Astrocyte (in vitro differentiated cells and primary cell): ENCODE results near the gene ERG28. TPM values are rescaled to one million over a fixed set of nuclear protein-coding genes. Genes with fewer than 3 reads are reported as not detected.

Source experiments
- DNase-seq: peaks from one replicate; pipeline ENCODE4 v3.0.0-alpha.2; 2010; ENCODE audit warnings: low read depth
- FAIRE-seq: peaks from 2 replicates; lab custom pipeline; 2011; peaks lifted over from hg19 to GRCh38; lab: Jason Lieb, UNC
- H2AFZ ChIP-seq: 2 replicates; pipeline ENCODE4 v1.6.0; 2012; ENCODE audit warnings: low read depth, low read length, inconsistent platforms
- H3K27ac ChIP-seq: 2 replicates; pipeline ENCODE4 v1.5.1; 2011; ENCODE audit warnings: low read depth, low read length, inconsistent platforms
- H3K27me3 ChIP-seq: 2 replicates; pipeline ENCODE4 v1.6.0; 2011; ENCODE audit warnings: low read length, inconsistent platforms; ENCODE audit not compliant: insufficient read depth
- H3K36me3 ChIP-seq: 2 replicates; pipeline ENCODE4 v1.5.1; 2011; ENCODE audit warnings: low read length, inconsistent platforms; ENCODE audit not compliant: insufficient read depth
- H3K4me1 ChIP-seq: 2 replicates; pipeline ENCODE4 v1.5.1; 2011; ENCODE audit warnings: low read length, inconsistent platforms; ENCODE audit not compliant: insufficient read depth
- H3K4me2 ChIP-seq: 2 replicates; pipeline ENCODE4 v1.6.0; 2012; ENCODE audit warnings: low read length, inconsistent platforms
- H3K4me3 ChIP-seq: 2 replicates; pipeline ENCODE4 v1.5.1; 2011; ENCODE audit warnings: low read depth, mild to moderate bottlenecking, low read length, inconsistent platforms; ENCODE audit not compliant: insufficient read depth
- H3K79me2 ChIP-seq: 2 replicates; pipeline ENCODE4 v1.6.0; 2012; ENCODE audit warnings: mild to moderate bottlenecking, low read length, inconsistent platforms; ENCODE audit not compliant: insufficient read depth
- H3K9ac ChIP-seq: 2 replicates; pipeline ENCODE4 v1.6.0; 2012; ENCODE audit warnings: mild to moderate bottlenecking, low read length, inconsistent platforms
- H3K9me3 ChIP-seq: 2 replicates; pipeline ENCODE4 v1.5.1; 2012; ENCODE audit warnings: low read depth, mild to moderate bottlenecking, low read length, inconsistent platforms; ENCODE audit not compliant: insufficient read depth
- H4K20me1 ChIP-seq: 2 replicates; pipeline ENCODE4 v1.6.0; 2012; ENCODE audit warnings: low read length, inconsistent platforms; ENCODE audit not compliant: insufficient read depth
- H3K27ac Mint-ChIP-seq: one replicate; pipeline ENCODE4 v1.8.0; 2021; ENCODE audit warnings: mild to moderate bottlenecking, mixed read lengths; ENCODE audit not compliant: unreplicated experiment
- H3K27me3 Mint-ChIP-seq: one replicate; pipeline ENCODE4 v1.8.0; 2021; ENCODE audit warnings: low read depth, mixed read lengths; ENCODE audit not compliant: unreplicated experiment
- H3K36me3 Mint-ChIP-seq: one replicate; pipeline ENCODE4 v1.8.0; 2021; ENCODE audit warnings: low read depth, mixed read lengths; ENCODE audit not compliant: unreplicated experiment
- H3K4me1 Mint-ChIP-seq: one replicate; pipeline ENCODE4 v1.8.0; 2021; ENCODE audit warnings: low read depth, mixed read lengths; ENCODE audit not compliant: unreplicated experiment
- H3K4me3 Mint-ChIP-seq: one replicate; pipeline ENCODE4 v1.8.0; 2021; ENCODE audit warnings: mild to moderate bottlenecking, moderate library complexity, mixed read lengths; ENCODE audit not compliant: unreplicated experiment
- H3K9me3 Mint-ChIP-seq: one replicate; pipeline ENCODE4 v1.8.0; 2021; ENCODE audit warnings: mild to moderate bottlenecking, mixed read lengths; ENCODE audit not compliant: unreplicated experiment
- EZH2 ChIP-seq: IDR thresholded peaks from 2 replicates; pipeline ENCODE4 v1.6.1; 2012; ENCODE audit warnings: mild to moderate bottlenecking, low read length, inconsistent platforms; ENCODE audit not compliant: insufficient read depth
- total RNA-seq: library from RNA; stranded (reverse); gene quantifications from 2 replicates; pipeline ENCODE4 v1.2.1, GENCODE V29; 2021
- TF ChIP-seq, protein P1 (sequence below): IDR thresholded peaks from 2 replicates; pipeline ENCODE4 v1.5.1; 2011; ENCODE audit warnings: low read depth, mild to moderate bottlenecking, inconsistent platforms, low read length, moderate library complexity; ENCODE audit not compliant: insufficient read depth

The ERG28 gene
- total RNA-seq, 1 donor from 2014 or later = 23.1 TPM

GRCh38 chr14:75640876-75641275 lies 19.8 kb downstream of the ERG28 start:
- H3K4me3 ChIP-seq = no peak overlapping the region
- H3K79me2 ChIP-seq = no peaks in the 10 kb centered on the region
- H3K27ac ChIP-seq = no peak overlapping the region
- H3K4me3 Mint-ChIP-seq = no peak overlapping the region
- no peak for FAIRE-seq
- H3K36me3 Mint-ChIP-seq = peaks cover 14% of the 10 kb centered on the region
- H2AFZ ChIP-seq = no peak overlapping the region
- no peak overlapping the region for H3K4me2 ChIP-seq
- peaks cover 7% of the 10 kb centered on the region for H3K4me1 ChIP-seq
- no peaks in the 10 kb centered on the region for H3K27me3 ChIP-seq
- peaks cover 19% of the 10 kb centered on the region for H3K4me1 Mint-ChIP-seq
- no peaks in the 10 kb centered on the region for H4K20me1 ChIP-seq
- H3K9ac ChIP-seq = no peak overlapping the region
- DNase-seq = no peak
- H3K27me3 Mint-ChIP-seq = no peaks in the 10 kb centered on the region
- TF ChIP-seq EZH2 = no peak
- TF ChIP-seq, protein P1, sequence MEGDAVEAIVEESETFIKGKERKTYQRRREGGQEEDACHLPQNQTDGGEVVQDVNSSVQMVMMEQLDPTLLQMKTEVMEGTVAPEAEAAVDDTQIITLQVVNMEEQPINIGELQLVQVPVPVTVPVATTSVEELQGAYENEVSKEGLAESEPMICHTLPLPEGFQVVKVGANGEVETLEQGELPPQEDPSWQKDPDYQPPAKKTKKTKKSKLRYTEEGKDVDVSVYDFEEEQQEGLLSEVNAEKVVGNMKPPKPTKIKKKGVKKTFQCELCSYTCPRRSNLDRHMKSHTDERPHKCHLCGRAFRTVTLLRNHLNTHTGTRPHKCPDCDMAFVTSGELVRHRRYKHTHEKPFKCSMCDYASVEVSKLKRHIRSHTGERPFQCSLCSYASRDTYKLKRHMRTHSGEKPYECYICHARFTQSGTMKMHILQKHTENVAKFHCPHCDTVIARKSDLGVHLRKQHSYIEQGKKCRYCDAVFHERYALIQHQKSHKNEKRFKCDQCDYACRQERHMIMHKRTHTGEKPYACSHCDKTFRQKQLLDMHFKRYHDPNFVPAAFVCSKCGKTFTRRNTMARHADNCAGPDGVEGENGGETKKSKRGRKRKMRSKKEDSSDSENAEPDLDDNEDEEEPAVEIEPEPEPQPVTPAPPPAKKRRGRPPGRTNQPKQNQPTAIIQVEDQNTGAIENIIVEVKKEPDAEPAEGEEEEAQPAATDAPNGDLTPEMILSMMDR = no peak
- H3K9me3 ChIP-seq = no peaks in the 10 kb centered on the region
- H3K9me3 Mint-ChIP-seq = no peaks in the 10 kb centered on the region
- no peaks in the 10 kb centered on the region for H3K36me3 ChIP-seq
- no peak overlapping the region for H3K27ac Mint-ChIP-seq

DNA sequence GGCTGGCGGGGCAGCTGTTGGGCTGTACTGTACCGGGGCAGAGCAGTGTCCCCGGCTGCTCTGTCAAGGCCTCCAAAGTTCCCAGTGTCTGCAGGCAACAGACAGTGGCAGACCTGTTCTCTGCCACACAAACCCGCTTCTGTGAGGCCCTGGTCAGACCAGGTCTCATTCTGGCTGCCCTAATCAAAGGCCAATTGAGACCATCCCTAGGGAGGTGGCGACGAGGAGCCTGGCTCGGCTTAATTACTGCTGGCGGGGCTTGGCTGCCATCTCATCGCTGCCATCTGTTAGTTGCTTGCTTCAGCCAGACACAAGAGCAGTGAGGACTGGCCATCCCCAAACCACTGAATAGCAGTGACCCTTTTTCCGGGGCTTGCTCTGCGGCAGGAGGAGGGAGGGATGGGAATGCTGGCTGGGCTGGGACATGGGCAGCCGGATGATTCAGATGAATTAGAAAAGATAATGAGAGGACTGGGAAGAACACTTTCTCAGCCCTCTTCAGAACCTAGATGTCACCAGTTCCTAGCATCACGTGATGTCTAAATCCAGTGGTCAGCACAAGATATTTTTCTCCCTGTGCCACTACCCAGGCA lies 24.5 kb downstream of the ERG28 start:
- Histone ChIP-seq H3K27ac (no peak overlapping the region), H3K9ac (no peak overlapping the region)
- FAIRE-seq = no peak

GRCh38 chr14:75634848-75635247 lies 25.8 kb downstream of the ERG28 start:
- FAIRE-seq (no peak), DNase-seq (no peak)
- no peaks in the 10 kb centered on the region for H3K36me3 ChIP-seq
- no peak overlapping the region for H3K4me2 ChIP-seq
- H3K79me2 ChIP-seq = no peaks in the 10 kb centered on the region
- H3K27ac ChIP-seq = no peak overlapping the region
- no peak overlapping the region for H3K9ac ChIP-seq
- Mint-ChIP-seq H3K4me1 (peaks cover 25% of the 10 kb centered on the region), H3K27ac (no peak overlapping the region), H3K4me3 (no peak overlapping the region), H3K9me3 (no peaks in the 10 kb centered on the region), H3K27me3 (no peaks in the 10 kb centered on the region), H3K36me3 (peaks cover 18% of the 10 kb centered on the region)
- H4K20me1 ChIP-seq = no peaks in the 10 kb centered on the region
- peaks cover 3% of the 10 kb centered on the region for H3K4me1 ChIP-seq
- TF ChIP-seq, protein P1 = no peak
- peaks cover 5% of the 10 kb centered on the region for H3K27me3 ChIP-seq
- no peak overlapping the region for H3K4me3 ChIP-seq
- no peak overlapping the region for H2AFZ ChIP-seq
- no peaks in the 10 kb centered on the region for H3K9me3 ChIP-seq

More for the DNA sequence above, 24.5 kb downstream of the ERG28 start:
- peaks cover 3% of the 10 kb centered on the region for H3K4me1 ChIP-seq
- Mint-ChIP-seq H3K27ac (peak overlapping the region; percentile 78), H3K4me3 (peak overlapping the region; percentile 27), H3K9me3 (no peaks in the 10 kb centered on the region), H3K36me3 (peaks cover 19% of the 10 kb centered on the region), H3K27me3 (no peaks in the 10 kb centered on the region), H3K4me1 (peaks cover 22% of the 10 kb centered on the region)
- no peak for TF ChIP-seq EZH2
- TF ChIP-seq, protein P1 = no peak
- no peaks in the 10 kb centered on the region for H3K36me3 ChIP-seq
- H4K20me1 ChIP-seq = no peaks in the 10 kb centered on the region
- no peak overlapping the region for H3K4me3 ChIP-seq
- H2AFZ ChIP-seq = no peak overlapping the region
- H3K27me3 ChIP-seq = peaks cover 5% of the 10 kb centered on the region
- DNase-seq = peak; percentile 57
- no peaks in the 10 kb centered on the region for H3K79me2 ChIP-seq
- no peaks in the 10 kb centered on the region for H3K9me3 ChIP-seq
- peak overlapping the region; percentile 9 for H3K4me2 ChIP-seq
